ENCODE measurements around the gene RAP1GDS1. TPM values are rescaled to one million over a fixed set of nuclear protein-coding genes. Genes with fewer than 3 reads are reported as not detected.
A peak's percentile ranks its signal among the peaks of the same experiment; 100 is the strongest.

The RAP1GDS1 gene
- total and polyA plus RNA-seq, 10 donors: 13.5 to 55.1 (median 46.4) TPM

GRCh38 chr4:98466868-98467599, 205.8 kb downstream of the RAP1GDS1 start:
- no peak for DNase-seq
- H3K4me1 ChIP-seq: peaks cover 0 to 42% (median 19%) of the 10 kb centered on the region in 6 donors
- TF ChIP-seq POLR2AphosphoS5 (IDR thresholded peaks at IDR 0.05) (no peak), POLR2A (IDR thresholded peaks at IDR 0.05) (no peak), CTCF (IDR thresholded peaks at IDR 0.05 in 8 of 11, conservative IDR thresholded peaks at IDR 0.05 in 3 of 11) (no peak)
- peaks cover 0 to 1% (median 0%) of the 10 kb centered on the region in 8 donors for H3K9me3 ChIP-seq
- WGBS, 5 donors: 41 to 56% (median 47%) methylated on average over 8 of the region's 8 CpGs
- H3K36me3 ChIP-seq: peaks cover 0 to 6% (median 0%) of the 10 kb centered on the region in 6 donors
- intact Hi-C loops (cut with DNase I; ENCODE audit: low total_unique reads): loop anchor here (5.0 to 10.0 kb wide), 4 partner anchors 188 to 940 kb away; partner anchors contain the start of genes EIF4E and TSPAN5
- no peak overlapping the region for H3K27ac ChIP-seq
- H3K27me3 ChIP-seq (replicated peaks in 1 of 7): no peaks in the 10 kb centered on the region
- H3K4me3 ChIP-seq: peak overlapping the region in 1 of 8 donors; percentile 65

GRCh38 chr4:98467627-98468072, 206.5 kb downstream of the RAP1GDS1 start:
- peak overlapping the region in 4 of 8 donors; percentile 26 to 54 (median 38) for H3K27ac ChIP-seq
- H3K4me3 ChIP-seq: peak overlapping the region in 6 of 8 donors; percentile 1 to 65 (median 24)
- WGBS, 5 donors: 2 to 4% (median 3%) methylated on average over 20 of the region's 20 CpGs
- no peaks in the 10 kb centered on the region for H3K27me3 ChIP-seq (replicated peaks in 1 of 7)
- H3K4me1 ChIP-seq: peaks cover 0 to 42% (median 19%) of the 10 kb centered on the region in 6 donors
- TF ChIP-seq POLR2AphosphoS5 (IDR thresholded peaks at IDR 0.05) (peak in 2 of 3 donors; percentile 39 to 73), POLR2A (IDR thresholded peaks at IDR 0.05) (no peak), CTCF (IDR thresholded peaks at IDR 0.05 in 8 of 11, conservative IDR thresholded peaks at IDR 0.05 in 3 of 11) (peak; percentile 55 to 88 (median 78))
- peaks cover 0 to 10% (median 0%) of the 10 kb centered on the region in 6 donors for H3K36me3 ChIP-seq
- intact Hi-C loops (cut with DNase I; ENCODE audit: low total_unique reads): loop anchor here (5.0 to 10.0 kb wide), 4 partner anchors 187 to 940 kb away; partner anchors contain the start of genes EIF4E and TSPAN5
- no peaks in the 10 kb centered on the region for H3K9me3 ChIP-seq
- DNase-seq: peak; percentile 87

GRCh38 chr4:98468709-98469108, 207.5 kb downstream of the RAP1GDS1 start:
- Histone ChIP-seq H3K27me3 (replicated peaks in 1 of 7) (no peaks in the 10 kb centered on the region), H3K9me3 (no peaks in the 10 kb centered on the region), H3K36me3 (peaks cover 0 to 15% (median 0%) of the 10 kb centered on the region in 6 donors), H3K27ac (peak overlapping the region in 6 of 8 donors; percentile 28 to 60 (median 41)), H3K4me3 (no peak overlapping the region), H3K4me1 (peaks cover 0 to 42% (median 19%) of the 10 kb centered on the region in 6 donors)
- DNase-seq: no peak
- TF ChIP-seq CTCF (IDR thresholded peaks at IDR 0.05 in 8 of 11, conservative IDR thresholded peaks at IDR 0.05 in 3 of 11) (no peak), POLR2AphosphoS5 (IDR thresholded peaks at IDR 0.05) (peak in 1 of 3 donors; percentile 31)
- 18 to 37% (median 27%) methylated on average over 6 of the region's 6 CpGs for WGBS, 5 donors
- intact Hi-C loops (cut with DNase I; ENCODE audit: low total_unique reads): loop anchor here (5.0 to 10.0 kb wide), 4 partner anchors 186 to 939 kb away; partner anchors contain the start of genes EIF4E and TSPAN5

GRCh38 chr4:98469771-98470170, 208.6 kb downstream of the RAP1GDS1 start:
- TF ChIP-seq POLR2AphosphoS5 (IDR thresholded peaks at IDR 0.05) (no peak), CTCF (IDR thresholded peaks at IDR 0.05 in 8 of 11, conservative IDR thresholded peaks at IDR 0.05 in 3 of 11) (no peak), POLR2A (IDR thresholded peaks at IDR 0.05) (no peak)
- WGBS, 5 donors: 61 to 84% (median 71%) methylated on average over 2 of the region's 2 CpGs

More at GRCh38 chr4:98469771-98470170, 208.6 kb downstream of the RAP1GDS1 start:
- intact Hi-C loops (cut with DNase I; ENCODE audit: low total_unique reads): loop anchor here (5.0 to 10.0 kb wide), 4 partner anchors 185 to 938 kb away; partner anchors contain the start of genes EIF4E and TSPAN5
- Histone ChIP-seq H3K4me3 (no peak overlapping the region), H3K27me3 (replicated peaks in 1 of 7) (no peaks in the 10 kb centered on the region), H3K4me1 (peaks cover 0 to 42% (median 19%) of the 10 kb centered on the region in 6 donors), H3K9me3 (no peaks in the 10 kb centered on the region), H3K27ac (peak overlapping the region in 2 of 8 donors; percentile 34 to 38), H3K36me3 (peaks cover 0 to 15% (median 0%) of the 10 kb centered on the region in 6 donors)
- DNase-seq: no peak
